Erythroblast (primary cell): ENCODE data around the gene PYROXD2.

Experiments
- GATA1 ChIP-seq: IDR thresholded peaks from 2 replicates; pipeline ENCODE4 v1.6.1; 2011; ENCODE audit warnings: low read depth, mild to moderate bottlenecking, control low read depth, low read length, moderate library complexity
- POLR2A ChIP-seq: IDR thresholded peaks from 2 replicates; pipeline ENCODE4 v1.6.1; 2011; ENCODE audit warnings: mild to moderate bottlenecking, low read length

DNA sequence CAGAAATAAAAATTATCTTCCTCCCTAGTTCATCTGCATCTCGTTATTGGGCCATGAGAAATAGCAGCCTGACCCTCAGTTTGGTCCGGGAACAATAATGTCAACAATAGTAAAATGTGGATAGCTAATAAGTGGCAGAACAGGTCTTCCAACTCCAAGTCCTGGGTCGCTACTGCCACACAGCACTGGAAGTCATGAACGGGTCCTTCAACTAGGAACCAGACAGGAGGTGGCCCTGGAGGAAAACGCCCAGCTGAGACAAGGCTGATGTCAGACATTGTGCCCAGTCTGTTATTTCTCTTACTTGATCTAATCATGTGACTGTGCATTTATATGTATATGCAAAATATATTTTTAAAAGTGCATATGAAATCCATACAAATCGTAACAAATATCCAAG is 51.8 kb downstream of the PYROXD2 start:
- TF ChIP-seq POLR2A (no peak), GATA1 (no peak)
